IMR-90 (cell line): Measurements from ENCODE around the gene GPR17. TPM values are rescaled to one million over a fixed set of nuclear protein-coding genes. Genes with fewer than 3 reads are reported as not detected.

ENCODE experiments used
- ATAC-seq: fragments of 200-7000 bp; cut with Tn5 transposase; 2 replicates; pipeline ENCODE4 v1.9.1; 2020; ENCODE audit warnings: low read depth, mild to moderate bottlenecking, moderate library complexity
- BruUV-seq: library from RNA; stranded (reverse); fragments of 400-500 nt; replicated peaks from 2 replicates; lab custom pipeline; 2021; lab: Mats Ljungman, UMichigan
- CTCF ChIA-PET: fragments of 300-600 bp; formaldehyde crosslinking; extraction: SDS; loops from one replicate; lab custom pipeline; 2021; ENCODE audit warnings: antibody characterized with exemption; lab: Yijun Ruan, JAX
- POLR2A ChIA-PET: fragments of 300-600 bp; sonication (Branson Sonifier 250); formaldehyde crosslinking; loops from one replicate; lab custom pipeline; 2022; ENCODE audit warnings: antibody characterized with exemption; ENCODE audit not compliant: unreplicated experiment; lab: Charles Lee
- DNase-seq: peaks from one replicate; pipeline ENCODE4 v3.0.0; 2013
- H2AFZ ChIP-seq: replicated peaks from 2 replicates; pipeline ENCODE3; 2013; ENCODE audit warnings: low read length, mild to moderate bottlenecking; ENCODE audit not compliant: poor library complexity
- H2AK5ac ChIP-seq: 2 replicates; pipeline ENCODE4 v1.6.1; 2013; ENCODE audit warnings: low read depth, low read length, inconsistent platforms
- H2AK9ac ChIP-seq: replicated peaks from 2 replicates; pipeline ENCODE3; 2013; ENCODE audit warnings: mild to moderate bottlenecking, low read depth, low read length, moderate library complexity; ENCODE audit not compliant: poor library complexity
- H2BK120ac ChIP-seq: 2 replicates; pipeline ENCODE4 v1.6.1; 2013; ENCODE audit warnings: low read depth, low read length, inconsistent platforms
- H2BK15ac ChIP-seq: 3 replicates; pipeline ENCODE4 v1.6.1; 2013; ENCODE audit warnings: low read depth, low read length, inconsistent platforms
- H2BK20ac ChIP-seq: 2 replicates; pipeline ENCODE4 v1.6.1; 2013; ENCODE audit warnings: low read depth, mild to moderate bottlenecking, inconsistent platforms, low read length, moderate library complexity
- H2BK5ac ChIP-seq: 2 replicates; pipeline ENCODE4 v1.6.1; 2013; ENCODE audit warnings: mild to moderate bottlenecking, low read depth, low read length, inconsistent platforms; ENCODE audit not compliant: poor library complexity, severe bottlenecking
- H3K14ac ChIP-seq: replicated peaks from 2 replicates; pipeline ENCODE4 v1.6.1; 2013; ENCODE audit warnings: low read depth, low read length, inconsistent platforms
- H3K18ac ChIP-seq: 2 replicates; pipeline ENCODE4 v1.6.1; 2013; ENCODE audit warnings: low read depth, low read length, control low read depth
- H3K23ac ChIP-seq: 2 replicates; pipeline ENCODE4 v1.6.1; 2013; ENCODE audit warnings: low read depth, low read length, inconsistent platforms
- H3K27ac ChIP-seq: 2 replicates; pipeline ENCODE4 v1.5.1; 2013; ENCODE audit warnings: mild to moderate bottlenecking, control low read depth, low read length; ENCODE audit not compliant: insufficient read depth
- H3K27me3 ChIP-seq: 2 replicates; pipeline ENCODE4 v1.6.1; 2013; ENCODE audit warnings: low read length; ENCODE audit not compliant: control insufficient read depth, insufficient read depth
- H3K36me3 ChIP-seq: 2 replicates; pipeline ENCODE4 v1.6.1; 2013; ENCODE audit warnings: low read length, mixed read lengths; ENCODE audit not compliant: control insufficient read depth, insufficient read depth
- H3K4ac ChIP-seq: 2 replicates; pipeline ENCODE4 v1.6.1; 2013; ENCODE audit warnings: low read depth, low read length, inconsistent platforms
- H3K4me1 ChIP-seq: 2 replicates; pipeline ENCODE4 v1.6.1; 2013; ENCODE audit warnings: low read length, mixed read lengths; ENCODE audit not compliant: control insufficient read depth, insufficient read depth
- H3K4me2 ChIP-seq: 2 replicates; pipeline ENCODE4 v1.6.1; 2013; ENCODE audit warnings: low read depth, mild to moderate bottlenecking, control low read depth, low read length, moderate library complexity
- H3K4me3 ChIP-seq: 2 replicates; pipeline ENCODE4 v1.5.1; 2013; ENCODE audit warnings: low read depth, mild to moderate bottlenecking, control low read depth, low read length, moderate library complexity; ENCODE audit not compliant: insufficient read depth
- H3K56ac ChIP-seq: 2 replicates; pipeline ENCODE4 v1.6.1; 2013; ENCODE audit warnings: low read length, inconsistent platforms; ENCODE audit not compliant: insufficient read depth; ENCODE audit errors: extremely low read depth
- H3K79me1 ChIP-seq, 2 experiments: 2 replicates each; pipeline ENCODE4 v1.6.1; 2013; ENCODE audit warnings: low read length in 2 of 2, inconsistent platforms in 1 of 2, low read depth in 1 of 2
- H3K9ac ChIP-seq: 2 replicates; pipeline ENCODE4 v1.6.1; 2013; ENCODE audit warnings: low read depth, low read length, control low read depth
- H3K9me1 ChIP-seq: 2 replicates; pipeline ENCODE4 v1.6.1; 2013; ENCODE audit warnings: low read length, inconsistent platforms; ENCODE audit not compliant: insufficient read depth
- H3K9me3 ChIP-seq: 2 replicates; pipeline ENCODE4 v1.6.1; 2013; ENCODE audit warnings: low read length; ENCODE audit not compliant: control insufficient read depth, insufficient read depth
- H4K20me1 ChIP-seq: 2 replicates; pipeline ENCODE4 v1.6.1; 2013; ENCODE audit warnings: low read length, inconsistent platforms; ENCODE audit not compliant: insufficient read depth
- H4K5ac ChIP-seq: 2 replicates; pipeline ENCODE4 v1.6.1; 2013; ENCODE audit warnings: mild to moderate bottlenecking, low read depth, low read length, control low read depth
- H4K8ac ChIP-seq, 2 experiments: 2 replicates each; pipeline ENCODE4 v1.6.1; 2013; ENCODE audit warnings: low read depth in 2 of 2, low read length in 2 of 2, control low read depth in 1 of 2, inconsistent platforms in 1 of 2
- H4K91ac ChIP-seq: 2 replicates; pipeline ENCODE4 v1.6.1; 2013; ENCODE audit warnings: low read depth, low read length, inconsistent platforms; ENCODE audit not compliant: insufficient read depth
- BHLHE40 ChIP-seq: fragments of 150-350 bp; IDR thresholded peaks from 2 replicates; pipeline ENCODE4 v1.6.1; 2016; ENCODE audit warnings: mild to moderate bottlenecking, low read depth, low read length
- CHD1 ChIP-seq: IDR thresholded peaks from 2 replicates; pipeline ENCODE4 v1.6.1; 2012; ENCODE audit warnings: low read depth, low read length, improper control_type of control experiment
- CTCF ChIP-seq: conservative IDR thresholded peaks from 2 replicates; pipeline ENCODE4 v1.5.1; 2012; ENCODE audit warnings: mild to moderate bottlenecking, low read depth, low read length, improper control_type of control experiment
- ELK1 ChIP-seq: fragments of 150-350 bp; IDR thresholded peaks from 2 replicates; pipeline ENCODE4 v1.6.1; 2016; ENCODE audit warnings: low read depth, mild to moderate bottlenecking, low read length, moderate library complexity, borderline replicate concordance
- FOS ChIP-seq: fragments of 150-350 bp; IDR thresholded peaks from 2 replicates; pipeline ENCODE4 v1.6.1; 2016; ENCODE audit warnings: low read depth, low read length
- MAZ ChIP-seq: IDR thresholded peaks from 2 replicates; pipeline ENCODE4 v1.6.1; 2012; ENCODE audit warnings: low read depth, mild to moderate bottlenecking, low read length, improper control_type of control experiment, moderate library complexity, borderline replicate concordance
- NFE2L2 ChIP-seq: fragments of 150-350 bp; IDR thresholded peaks from 2 replicates; pipeline ENCODE4 v1.6.1; 2016; ENCODE audit warnings: low read depth, mild to moderate bottlenecking, low read length
- POLR2A ChIP-seq: IDR thresholded peaks from 2 replicates; pipeline ENCODE4 v1.6.1; 2012; ENCODE audit warnings: mild to moderate bottlenecking, low read depth, low read length
- RAD21 ChIP-seq: IDR thresholded peaks from 2 replicates; pipeline ENCODE4 v1.6.1; 2012; ENCODE audit warnings: low read length, improper control_type of control experiment
- RCOR1 ChIP-seq: IDR thresholded peaks from 2 replicates; pipeline ENCODE4 v1.6.1; 2012; ENCODE audit warnings: mild to moderate bottlenecking, low read length, improper control_type of control experiment; ENCODE audit not compliant: insufficient replicate concordance
- RFX5 ChIP-seq: IDR thresholded peaks from 2 replicates; pipeline ENCODE4 v1.8.0; 2012; ENCODE audit warnings: low read depth, mild to moderate bottlenecking, low read length, moderate library complexity
- SMC3 ChIP-seq: fragments of 150-350 bp; IDR thresholded peaks from 2 replicates; pipeline ENCODE4 v1.6.1; 2016; ENCODE audit warnings: low read depth, mild to moderate bottlenecking, antibody characterized with exemption, low read length, moderate library complexity
- USF2 ChIP-seq: fragments of 150-350 bp; IDR thresholded peaks from 2 replicates; pipeline ENCODE4 v1.6.1; 2017; ENCODE audit warnings: mild to moderate bottlenecking, antibody characterized with exemption, low read length, low read depth
- dilution Hi-C: fragments of 300-500 bp; cut with HindIII; formaldehyde crosslinking; loops from one replicate; pipeline ENCODE4 v1.14.3; 2018; ENCODE audit warnings: low sequenced_read_pairs; ENCODE audit not compliant: unreplicated experiment
- in situ Hi-C: fragments of 300-500 bp; cut with MboI; formaldehyde crosslinking; loops from 3 replicates; pipeline ENCODE4 v1.14.3; 2019; ENCODE audit warnings: low sequenced_read_pairs, inconsistent platforms, mixed read lengths
- intact Hi-C: fragments of 100-400 bp; cut with micrococcal nuclease; formaldehyde crosslinking; loops from 2 replicates; pipeline ENCODE4 v1.10.0; 2022
- polyA plus RNA-seq, 3 experiments: library from polyadenylated mRNA; depleted of rRNA; stranded (reverse); fragments of >200 nt; gene quantifications; 2 replicates each; pipeline ENCODE4 v1.2.3, GENCODE V29; 2012; ENCODE audit warnings: low replicate concordance in 1 of 3
- total RNA-seq: library from RNA; depleted of rRNA; stranded (reverse); fragments of >200 nt; gene quantifications from 2 replicates; pipeline ENCODE4 v1.2.3, GENCODE V29; 2012

The GPR17 gene
- total and polyA plus RNA-seq, 2 of the 4 experiments (the other 2 are of a cell fraction) = not detected

- TF ChIP-seq RCOR1 = no peak
These were observed 36.3 kb downstream of the GPR17 start (continued) for GRCh38 chr2:127681976-127682857.

GRCh38 chr2:127683056-127683455 is 37.1 kb downstream of the GPR17 start:
- Histone ChIP-seq H3K9me1 (peaks cover 5% of the 10 kb centered on the region; the same call in 1 of the 2 replicates), H3K14ac (no peak overlapping the region), H2BK15ac (no peak overlapping the region), H2BK5ac (no peak overlapping the region), H4K91ac (no peak overlapping the region), H4K8ac (no peak overlapping the region), H3K4me3 (no peak overlapping the region), H2BK20ac (no peak overlapping the region), H3K23ac (no peak overlapping the region), H3K4me1 (peaks cover 4% of the 10 kb centered on the region), H4K20me1 (no peaks in the 10 kb centered on the region), H3K18ac (no peak overlapping the region), H3K27me3 (peaks cover 9% of the 10 kb centered on the region), H2AK9ac (no peak overlapping the region), H4K5ac (no peak overlapping the region), H3K9me3 (no peaks in the 10 kb centered on the region), H3K79me1 (no peaks in the 10 kb centered on the region), H3K27ac (no peak overlapping the region), H3K4me2 (no peak overlapping the region), H2AFZ (no peak overlapping the region), H3K9ac (no peak overlapping the region), H3K4ac (no peak overlapping the region), H2AK5ac (no peak overlapping the region), H2BK120ac (no peak overlapping the region), H3K56ac (no peak overlapping the region), H3K36me3 (no peaks in the 10 kb centered on the region)
- CTCF ChIA-PET = no interaction called here
- BruUV-seq = no TSS peak
- intact Hi-C loops = no loop called here
- in situ Hi-C loops = no loop called here
- peak; percentile 39 for ATAC-seq
- DNase-seq = no peak
- POLR2A ChIA-PET = interaction anchor here (1.1 kb wide), 1 partner anchor 10 kb away, joined by 3 read pairs; no protein-coding TSS in a partner anchor
- dilution Hi-C loops = no loop called here
- no peak for TF ChIP-seq ELK1
- no peak for TF ChIP-seq RCOR1
- TF ChIP-seq RFX5 = no peak
- TF ChIP-seq NFE2L2 = no peak
- TF ChIP-seq USF2 = no peak
- TF ChIP-seq CHD1 = no peak
- TF ChIP-seq POLR2A = no peak
- no peak for TF ChIP-seq BHLHE40
- TF ChIP-seq MAZ = no peak
- no peak for TF ChIP-seq SMC3
- TF ChIP-seq CTCF = no peak
- no peak for TF ChIP-seq FOS
- no peak for TF ChIP-seq RAD21
